Measurements from ENCODE around the gene B4GALT2. TPM values are rescaled to one million over a fixed set of nuclear protein-coding genes. Genes with fewer than 3 reads are reported as not detected.

B4GALT2 gene
- total and polyA plus RNA-seq, 2 donors (not counting 1 experiment from before 2014, with no cell fraction given): 4.6 to 6.5 TPM

- Histone ChIP-seq H3K79me2 (ENCODE audit: control insufficient read depth, insufficient read depth, low read length) (no peaks in the 10 kb centered on the region), H3K27me3 (replicated peaks in 1 of 4; ENCODE audit: control extremely low read depth in 1 of 4, control insufficient read depth in 3 of 4, insufficient read depth in 4 of 4, low read length in 3 of 4) (peaks cover 0 to 31% (median 14%) of the 10 kb centered on the region in 4 experiments), H3K4me2 (replicated peaks; ENCODE audit: low read depth, low read length, poor library complexity, severe bottlenecking) (no peak overlapping the region), H2AFZ (ENCODE audit: insufficient read depth, low read depth, low read length, poor library complexity, severe bottlenecking) (no peak overlapping the region), H3K36me3 (replicated peaks in 1 of 2; ENCODE audit: control extremely low read depth in 1 of 2, control insufficient read depth in 1 of 2, extremely low read depth in 1 of 2, insufficient read depth in 2 of 2, low read length in 1 of 2) (no peaks in the 10 kb centered on the region), H3K4me1 (ENCODE audit: control insufficient read depth in 2 of 2, insufficient read depth in 2 of 2, low read length in 2 of 2) (peaks cover 18 to 19% of the 10 kb centered on the region in 2 donors), H3K9me3 (ENCODE audit: control extremely low read depth in 1 of 3, control insufficient read depth in 2 of 3, insufficient read depth in 1 of 3, low read length in 2 of 3) (peaks cover 0 to 14% (median 0%) of the 10 kb centered on the region in 3 donors), H3K4me3 (ENCODE audit: control extremely low read depth in 1 of 5, extremely low read depth in 1 of 5, insufficient read depth in 1 of 5, low read depth in 2 of 5, low read length in 4 of 5) (no peak overlapping the region), H3K9ac (ENCODE audit: low read length) (no peak overlapping the region), H3K27ac (ENCODE audit: low read length in 2 of 2) (no peak overlapping the region), H4K20me1 (ENCODE audit: control insufficient read depth, insufficient read depth, low read length, poor library complexity, severe bottlenecking) (no peaks in the 10 kb centered on the region)
- Mint-ChIP-seq H3K9me3 (ENCODE audit: insufficient read depth) (no peaks in the 10 kb centered on the region), H3K4me3 (no peak overlapping the region), H3K4me1 (peaks cover 13% of the 10 kb centered on the region), H3K27ac (no peak overlapping the region), H3K27me3 (peaks cover 14% of the 10 kb centered on the region)
- TF ChIP-seq EZH2 (IDR thresholded peaks at IDR 0.05; ENCODE audit: borderline replicate concordance, insufficient read depth, low read depth, low read length, poor library complexity, severe bottlenecking) (no peak), CTCF (IDR thresholded peaks at IDR 0.05) (no peak)
- intact Hi-C loops (cut with micrococcal nuclease): no loop called here
- POLR2A ChIA-PET: no interaction called here
- CTCF ChIA-PET: interaction anchor here (10.3 kb wide), 1 partner anchor 174 kb away, joined by 118 read pairs; no protein-coding TSS in a partner anchor
- 93% methylated on average over 2 of the region's 3 CpGs for WGBS (ENCODE audit: insufficient coverage)
- no peak for ATAC-seq (ENCODE audit: low read depth)
- no peak for DNase-seq
Observed at GRCh38 chr1:43938892-43939587, 40.0 kb upstream of the B4GALT2 start.

GRCh38 chr1:43942411-43942810, 36.6 kb upstream of the B4GALT2 start:
- no peak overlapping the region for H3K4me3 Mint-ChIP-seq
- TF ChIP-seq EZH2 (IDR thresholded peaks at IDR 0.05; ENCODE audit: borderline replicate concordance, insufficient read depth, low read depth, low read length, poor library complexity, severe bottlenecking) (no peak), CTCF (IDR thresholded peaks at IDR 0.05) (no peak)
- no peaks in the 10 kb centered on the region for H3K27me3 Mint-ChIP-seq
- H3K27ac Mint-ChIP-seq: no peak overlapping the region
- no peaks in the 10 kb centered on the region for H3K9me3 Mint-ChIP-seq (ENCODE audit: insufficient read depth)
- DNase-seq: no peak
- H3K27ac ChIP-seq (ENCODE audit: low read length in 2 of 2): no peak overlapping the region
- H3K4me2 ChIP-seq (replicated peaks; ENCODE audit: low read depth, low read length, poor library complexity, severe bottlenecking): no peak overlapping the region
- no peaks in the 10 kb centered on the region for H3K36me3 ChIP-seq (replicated peaks in 1 of 2; ENCODE audit: control extremely low read depth in 1 of 2, control insufficient read depth in 1 of 2, extremely low read depth in 1 of 2, insufficient read depth in 2 of 2, low read length in 1 of 2)
- intact Hi-C loops (cut with micrococcal nuclease): loop anchor here (10.0 kb wide), 1 partner anchor 1178 kb away; the partner anchor contains the start of genes C1orf50 and P3H1
- H3K4me1 Mint-ChIP-seq: peaks cover 21% of the 10 kb centered on the region
- H3K4me1 ChIP-seq (ENCODE audit: control insufficient read depth in 2 of 2, insufficient read depth in 2 of 2, low read length in 2 of 2): peaks cover 10 to 14% of the 10 kb centered on the region in 2 donors
- WGBS (ENCODE audit: insufficient coverage): 92% methylated on average over 3 of the region's 3 CpGs
- no peak overlapping the region for H3K9ac ChIP-seq (ENCODE audit: low read length)
- no peaks in the 10 kb centered on the region for H3K9me3 ChIP-seq (ENCODE audit: control extremely low read depth in 1 of 3, control insufficient read depth in 2 of 3, insufficient read depth in 1 of 3, low read length in 2 of 3)
- no peak for ATAC-seq (ENCODE audit: low read depth)
- POLR2A ChIA-PET: no interaction called here
- peaks cover 0 to under 1% (median 0%) of the 10 kb centered on the region in 4 experiments for H3K27me3 ChIP-seq (replicated peaks in 1 of 4; ENCODE audit: control extremely low read depth in 1 of 4, control insufficient read depth in 3 of 4, insufficient read depth in 4 of 4, low read length in 3 of 4)
- CTCF ChIA-PET: interaction anchor here (1.2 to 5.0 kb wide), 3 partner anchors 8 to 94 kb away, joined by 4 to 41 read pairs (median 5); partner anchors contain the start of gene ARTN
- H3K4me3 ChIP-seq (ENCODE audit: control extremely low read depth in 1 of 5, extremely low read depth in 1 of 5, insufficient read depth in 1 of 5, low read depth in 2 of 5, low read length in 4 of 5): no peak overlapping the region
- peaks cover 11% of the 10 kb centered on the region for H3K79me2 ChIP-seq (ENCODE audit: control insufficient read depth, insufficient read depth, low read length)
- no peak overlapping the region for H2AFZ ChIP-seq (ENCODE audit: insufficient read depth, low read depth, low read length, poor library complexity, severe bottlenecking)
- H4K20me1 ChIP-seq (ENCODE audit: control insufficient read depth, insufficient read depth, low read length, poor library complexity, severe bottlenecking): peaks cover 3% of the 10 kb centered on the region
